ES-I3 (cell line): ENCODE data around the gene NUTM2E.
"Not testable (repeated sequence)": the region's sequence is repeated elsewhere in the genome, so short reads cannot be mapped to it uniquely, and the experiment has no call there.

Source experiments
- H3K36me3 ChIP-seq: 2 replicates; pipeline ENCODE4 v1.6.1; 2013; ENCODE audit warnings: mild to moderate bottlenecking, low read length, control low read depth, moderate library complexity; ENCODE audit not compliant: insufficient read depth
- H3K4me1 ChIP-seq: 2 replicates; pipeline ENCODE4 v1.6.1; 2013; ENCODE audit warnings: mild to moderate bottlenecking, control low read depth, low read length; ENCODE audit not compliant: insufficient read depth
- H3K9ac ChIP-seq: 2 replicates; pipeline ENCODE4 v1.6.1; 2013; ENCODE audit warnings: low read depth, mild to moderate bottlenecking, low read length, moderate library complexity
- H3K9me3 ChIP-seq: 2 replicates; pipeline ENCODE4 v1.6.1; 2013; ENCODE audit warnings: mild to moderate bottlenecking, low read length, moderate library complexity; ENCODE audit not compliant: control insufficient read depth, insufficient read depth

Gene NUTM2E

GRCh38 chr10:79833833-79834232 lies 7.3 kb downstream of the NUTM2E start:
- H3K4me1 ChIP-seq, H3K36me3 ChIP-seq, H3K9ac ChIP-seq, H3K9me3 ChIP-seq: not testable (repeated sequence)

- H3K9me3 ChIP-seq, H3K4me1 ChIP-seq, H3K36me3 ChIP-seq, H3K9ac ChIP-seq: not testable (repeated sequence)
These were observed 9.4 kb downstream of the NUTM2E start for GRCh38 chr10:79835891-79836290.

GRCh38 chr10:79836891-79837290 lies 10.4 kb downstream of the NUTM2E start:
- not testable (repeated sequence) for H3K4me1 ChIP-seq, H3K9ac ChIP-seq, H3K36me3 ChIP-seq, H3K9me3 ChIP-seq

GRCh38 chr10:79838441-79838840 lies 11.9 kb downstream of the NUTM2E start:
- not testable (repeated sequence) for H3K9ac ChIP-seq, H3K4me1 ChIP-seq, H3K36me3 ChIP-seq, H3K9me3 ChIP-seq

- not testable (repeated sequence) for H3K9me3 ChIP-seq, H3K36me3 ChIP-seq, H3K9ac ChIP-seq, H3K4me1 ChIP-seq
These were observed 26.8 kb downstream of the NUTM2E start for GRCh38 chr10:79853191-79853854.

GRCh38 chr10:79862269-79862668 lies 35.7 kb downstream of the NUTM2E start:
- H3K9me3 ChIP-seq, H3K36me3 ChIP-seq, H3K4me1 ChIP-seq, H3K9ac ChIP-seq: not testable (repeated sequence)

GRCh38 chr10:79862803-79863202 lies 36.3 kb downstream of the NUTM2E start:
- not testable (repeated sequence) for H3K4me1 ChIP-seq, H3K9ac ChIP-seq, H3K9me3 ChIP-seq, H3K36me3 ChIP-seq

GRCh38 chr10:79866903-79867551 lies 40.5 kb downstream of the NUTM2E start:
- not testable (repeated sequence) for H3K4me1 ChIP-seq, H3K36me3 ChIP-seq, H3K9ac ChIP-seq, H3K9me3 ChIP-seq

- not testable (repeated sequence) for H3K4me1 ChIP-seq, H3K9ac ChIP-seq, H3K9me3 ChIP-seq, H3K36me3 ChIP-seq
These were observed 41.5 kb downstream of the NUTM2E start for GRCh38 chr10:79868023-79868422.

GRCh38 chr10:79869439-79870097 lies 43.0 kb downstream of the NUTM2E start:
- not testable (repeated sequence) for H3K4me1 ChIP-seq, H3K36me3 ChIP-seq, H3K9ac ChIP-seq, H3K9me3 ChIP-seq

GRCh38 chr10:79871729-79872128 lies 45.2 kb downstream of the NUTM2E start:
- not testable (repeated sequence) for H3K4me1 ChIP-seq, H3K9me3 ChIP-seq, H3K9ac ChIP-seq, H3K36me3 ChIP-seq
